Measurements from ENCODE around the gene TNFRSF12A.

Gene TNFRSF12A

GRCh38 chr16:2979669-2980226, 40.4 kb upstream of the TNFRSF12A start (continued):
- no peak for TF ChIP-seq ZNF394 (tag by site-specific recombination; IDR thresholded peaks at IDR 0.05; ENCODE audit: borderline replicate concordance)
- TF ChIP-seq ZNF174 (tag by site-specific recombination; IDR thresholded peaks at IDR 0.05) = no peak
- TF ChIP-seq ZNF2 (tag by site-specific recombination; IDR thresholded peaks at IDR 0.05) = 0 out of 2 replicates have a peak, but pooled peaks have one; percentile 18
- TF ChIP-seq ZNF211 (tag by site-specific recombination; IDR thresholded peaks at IDR 0.05; ENCODE audit: low read depth) = no peak
- TF ChIP-seq KLF9 (tag by site-specific recombination; IDR thresholded peaks at IDR 0.05; ENCODE audit: low read depth) = peak; percentile 54
- no peak for TF ChIP-seq ZNF202 (tag by site-specific recombination; IDR thresholded peaks at IDR 0.05; ENCODE audit: borderline replicate concordance)
- TF ChIP-seq BCL11B (tag by site-specific recombination; IDR thresholded peaks at IDR 0.05; ENCODE audit: low read depth) = peak; percentile 17; the same call in 1 of the 2 replicates
- TF ChIP-seq ZNF777 (tag by site-specific recombination; IDR thresholded peaks at IDR 0.05; ENCODE audit: borderline replicate concordance) = peak; percentile 36; the same call in 1 of the 2 replicates
- TF ChIP-seq, protein P1, sequence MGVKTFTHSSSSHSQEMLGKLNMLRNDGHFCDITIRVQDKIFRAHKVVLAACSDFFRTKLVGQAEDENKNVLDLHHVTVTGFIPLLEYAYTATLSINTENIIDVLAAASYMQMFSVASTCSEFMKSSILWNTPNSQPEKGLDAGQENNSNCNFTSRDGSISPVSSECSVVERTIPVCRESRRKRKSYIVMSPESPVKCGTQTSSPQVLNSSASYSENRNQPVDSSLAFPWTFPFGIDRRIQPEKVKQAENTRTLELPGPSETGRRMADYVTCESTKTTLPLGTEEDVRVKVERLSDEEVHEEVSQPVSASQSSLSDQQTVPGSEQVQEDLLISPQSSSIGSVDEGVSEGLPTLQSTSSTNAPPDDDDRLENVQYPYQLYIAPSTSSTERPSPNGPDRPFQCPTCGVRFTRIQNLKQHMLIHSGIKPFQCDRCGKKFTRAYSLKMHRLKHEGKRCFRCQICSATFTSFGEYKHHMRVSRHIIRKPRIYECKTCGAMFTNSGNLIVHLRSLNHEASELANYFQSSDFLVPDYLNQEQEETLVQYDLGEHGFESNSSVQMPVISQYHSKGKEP (tag by site-specific recombination; IDR thresholded peaks at IDR 0.05) = no peak
- TF ChIP-seq ZNF221 (tag by site-specific recombination; IDR thresholded peaks at IDR 0.05; ENCODE audit: borderline replicate concordance) = no peak

DNA sequence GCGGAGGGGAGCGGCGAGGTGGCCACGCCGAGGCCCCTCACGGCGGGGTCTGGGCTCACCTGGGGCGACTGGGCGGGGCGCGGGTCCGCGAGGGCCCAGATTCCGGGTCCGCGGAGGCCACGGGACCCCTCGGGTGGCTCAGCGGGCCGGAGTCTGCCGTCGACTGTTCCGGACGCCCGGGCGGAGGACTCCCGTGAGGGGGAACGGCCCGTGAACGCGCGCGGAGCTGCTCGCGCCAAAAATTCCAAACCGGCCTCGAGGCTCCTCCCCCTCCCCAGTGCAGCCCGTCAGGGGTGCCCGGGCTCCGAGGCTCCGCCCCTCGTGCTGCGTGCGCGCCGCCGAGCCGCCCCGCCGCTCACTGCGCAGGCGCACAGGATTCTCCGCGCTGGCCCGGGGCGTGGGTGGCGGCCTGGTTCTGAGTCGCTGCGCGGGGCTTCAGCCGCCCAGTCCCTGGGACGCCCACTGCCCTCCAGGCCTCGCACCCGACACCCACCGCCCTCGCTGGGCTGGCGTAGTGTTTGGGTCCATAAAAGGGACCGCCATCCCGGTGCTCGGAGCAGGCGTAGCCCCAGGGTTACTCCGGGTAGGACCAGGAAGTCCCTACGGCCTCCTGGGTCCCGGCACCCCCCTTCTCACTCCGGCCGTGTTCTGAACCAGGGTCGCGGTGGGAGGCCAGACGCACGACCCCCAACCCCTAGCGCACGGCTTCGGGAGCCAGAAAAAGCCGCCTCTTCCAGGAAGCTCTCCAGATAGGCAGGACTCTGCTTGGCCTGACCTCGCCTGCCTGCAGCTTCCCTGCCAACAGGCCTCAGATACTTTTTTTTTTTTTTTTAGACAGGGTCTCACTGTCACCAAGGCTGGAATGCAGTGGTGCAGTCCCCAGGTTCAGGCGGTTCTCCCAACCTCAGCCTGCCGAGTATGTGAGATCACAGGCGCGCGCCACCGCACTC, 39.7 kb upstream of the TNFRSF12A start, which contains the start of gene PKMYT1:
PKMYT1 (minus strand) TSS at position 220 of the 950 bp plus-strand sequence. CDS start 789 bp downstream, outside the sequence.
- Histone ChIP-seq H3K4me3 (ENCODE audit: low read depth, low read length) (peak within 1 kb of the TSS; percentile 84), H3K27ac (ENCODE audit: extremely low read depth, low read depth, low read length) (peak within 1 kb of the TSS; percentile 86), H3K36me3 (ENCODE audit: control insufficient read depth in 2 of 2, insufficient read depth in 1 of 2, low read length in 2 of 2) (peaks cover 3 to 29% of the 10 kb centered on the region in 2 experiments; a peak in 2 of 3 replicates), H3K4me1 (ENCODE audit: control insufficient read depth, insufficient read depth, low read length) (no peaks in the 10 kb centered on the region), H3K9me3 (ENCODE audit: control insufficient read depth, insufficient read depth, low read depth, low read length) (no peaks in the 10 kb centered on the region)
- POLR2A ChIA-PET = interaction anchor here (0.8 to 2.2 kb wide), 13 partner anchors 7 to 154 kb away, joined by 3 to 25 read pairs (median 4); partner anchors contain the start of genes FLYWCH1, FLYWCH2, KREMEN2 and PAQR4
- CTCF ChIA-PET = interaction anchor here (0.6 to 2.8 kb wide), 4 partner anchors 9 to 54 kb away, joined by 3 to 12 read pairs (median 6); partner anchors contain the start of gene PAQR4
- TF ChIP-seq ZNF639 (tag by site-specific recombination; IDR thresholded peaks at IDR 0.05) = no peak
- no peak for TF ChIP-seq ZNF776 (tag by site-specific recombination; IDR thresholded peaks at IDR 0.05; ENCODE audit: borderline replicate concordance)
- TF ChIP-seq SETDB1 (IDR thresholded peaks at IDR 0.05; ENCODE audit: insufficient read length, low read length) = no peak
- no peak for TF ChIP-seq ZNF654 (tag by site-specific recombination; IDR thresholded peaks at IDR 0.05; ENCODE audit: low read depth)
- TF ChIP-seq ZSCAN16 (tag by site-specific recombination; IDR thresholded peaks at IDR 0.05) = no peak
- TF ChIP-seq ZNF280D (tag by site-specific recombination; IDR thresholded peaks at IDR 0.05) = no peak
- no peak for TF ChIP-seq PRDM2 (tag by site-specific recombination; IDR thresholded peaks at IDR 0.05; ENCODE audit: borderline replicate concordance)
- peak; percentile 60 for TF ChIP-seq ZBTB48 (tag by site-specific recombination; IDR thresholded peaks at IDR 0.05)
- TF ChIP-seq, protein P1 (tag by site-specific recombination; IDR thresholded peaks at IDR 0.05) = no peak
- TF ChIP-seq ZNF76 (tag by site-specific recombination; IDR thresholded peaks at IDR 0.05; ENCODE audit: borderline replicate concordance, low read depth) = peak; percentile 78
